GM23248 (cell line): ENCODE measurements around the gene MRPL42. TPM values are rescaled to one million over a fixed set of nuclear protein-coding genes. Genes with fewer than 3 reads are reported as not detected.
"Not testable (repeated sequence)": the region's sequence is repeated elsewhere in the genome, so short reads cannot be mapped to it uniquely, and the experiment has no call there.

Source experiments
- DNase-seq: peaks from one replicate; pipeline ENCODE4 v3.0.0-alpha.2; 2015
- H2AFZ ChIP-seq: fragments of 200-600 bp; sonication (generic); 2 replicates; pipeline ENCODE4 v1.6.1; 2016; ENCODE audit warnings: antibody characterized with exemption
- H3F3A ChIP-seq: fragments of 200-600 bp; sonication (generic); 2 replicates; pipeline ENCODE4 v1.6.1; 2016; ENCODE audit warnings: mild to moderate bottlenecking, antibody characterized with exemption, mixed run types; ENCODE audit not compliant: insufficient read depth
- H3K27ac ChIP-seq: fragments of 200-600 bp; sonication (generic); 2 replicates; pipeline ENCODE4 v1.5.1; 2016; ENCODE audit warnings: mild to moderate bottlenecking
- H3K27me3 ChIP-seq: fragments of 200-600 bp; sonication (generic); replicated peaks from 2 replicates; pipeline ENCODE4 v1.6.1; 2016; ENCODE audit warnings: mild to moderate bottlenecking; ENCODE audit not compliant: insufficient read depth
- H3K36me3 ChIP-seq: fragments of 200-600 bp; sonication (generic); 2 replicates; pipeline ENCODE4 v1.6.1; 2016; ENCODE audit warnings: low read depth, mild to moderate bottlenecking
- H3K4me1 ChIP-seq: fragments of 200-600 bp; sonication (generic); 2 replicates; pipeline ENCODE4 v1.6.1; 2016; ENCODE audit warnings: mild to moderate bottlenecking; ENCODE audit not compliant: insufficient read depth
- H3K4me2 ChIP-seq: fragments of 200-600 bp; sonication (generic); one replicate; pipeline ENCODE4 v1.6.1; 2016; ENCODE audit warnings: mild to moderate bottlenecking; ENCODE audit not compliant: unreplicated experiment
- H3K4me3 ChIP-seq: fragments of 200-600 bp; sonication (generic); 2 replicates; pipeline ENCODE4 v1.5.1; 2016; ENCODE audit warnings: mild to moderate bottlenecking
- H3K79me2 ChIP-seq: fragments of 200-600 bp; sonication (generic); 2 replicates; pipeline ENCODE4 v1.6.1; 2016; ENCODE audit warnings: mild to moderate bottlenecking; ENCODE audit not compliant: insufficient read depth
- H3K9ac ChIP-seq: fragments of 200-600 bp; sonication (generic); 2 replicates; pipeline ENCODE4 v1.6.1; 2016; ENCODE audit warnings: mild to moderate bottlenecking
- H3K9me2 ChIP-seq: fragments of 200-600 bp; sonication (generic); 2 replicates; pipeline ENCODE4 v1.6.1; 2016; ENCODE audit warnings: mixed run types, mild to moderate bottlenecking, moderate library complexity; ENCODE audit not compliant: insufficient read depth
- H3K9me3 ChIP-seq: fragments of 200-600 bp; sonication (generic); one replicate; pipeline ENCODE4 v1.6.1; 2017; ENCODE audit warnings: low read depth
- H4K20me1 ChIP-seq: fragments of 200-600 bp; sonication (generic); 2 replicates; pipeline ENCODE4 v1.6.0; 2016; ENCODE audit not compliant: insufficient read depth
- EZH2 ChIP-seq: fragments of 200-600 bp; sonication (generic); IDR thresholded peaks from 2 replicates; pipeline ENCODE4 v1.6.1; 2018; ENCODE audit warnings: antibody characterized with exemption, mild to moderate bottlenecking; ENCODE audit not compliant: insufficient read depth, poor library complexity, severe bottlenecking
- EZH2phosphoT487 ChIP-seq: fragments of 200-600 bp; sonication (generic); IDR thresholded peaks from 2 replicates; pipeline ENCODE4 v1.6.1; 2018; ENCODE audit warnings: antibody characterized with exemption, moderate library complexity, mild to moderate bottlenecking, low read depth; ENCODE audit not compliant: insufficient read depth
- WGBS, 2 experiments: methylation state at CpG; one replicate each; pipeline ENCODE4 v1.1.6; 2015 to 2017; ENCODE audit warnings: low lambda C conversion rate in 2 of 2, low coverage in 1 of 2; ENCODE audit errors: missing lambda C conversion rate in 2 of 2; 5-methylcytosine and 5-hydroxymethylcytosine counted together
- in situ Hi-C: fragments of 300-500 bp; cut with MboI; formaldehyde crosslinking; loops from 2 replicates; pipeline ENCODE4 v1.15.0; 2020
- polyA plus RNA-seq: library from polyadenylated mRNA; unstranded; fragments of >200 nt; fragmentation: Nextera tagmentation; extraction: Ambion mirVana; gene quantifications from 2 replicates; pipeline ENCODE4 v1.2.1, GENCODE V29; 2016
- total RNA-seq: library from RNA; depleted of rRNA; stranded (reverse); fragments of >200 nt; shearing (Covaris generic); gene quantifications from 2 replicates; pipeline ENCODE4 v1.2.3, GENCODE V29; 2014

MRPL42 gene
- total and polyA plus RNA-seq, 2 experiments from 2014 or later: 75.0 to 87.2 TPM

GRCh38 chr12:93429852-93430251, 37.5 kb upstream of the MRPL42 start:
- Histone ChIP-seq H3K79me2 (peaks cover 100% of the 10 kb centered on the region), H3K27me3 (no peaks in the 10 kb centered on the region), H3F3A (peaks cover 16% of the 10 kb centered on the region), H3K4me1 (peaks cover 45% of the 10 kb centered on the region), H3K27ac (no peak overlapping the region), H3K9ac (no peak overlapping the region), H3K36me3 (no peaks in the 10 kb centered on the region), H3K4me3 (no peak overlapping the region), H3K4me2 (no peak overlapping the region), H4K20me1 (peaks cover 14% of the 10 kb centered on the region; the same call in 1 of the 2 replicates), H3K9me3 (no peaks in the 10 kb centered on the region), H2AFZ (no peak overlapping the region), H3K9me2 (no peaks in the 10 kb centered on the region)
- DNase-seq: no peak
- WGBS, 2 experiments: 56% methylated on average over 1 of the region's 1 CpG
- in situ Hi-C loops: no loop called here
- TF ChIP-seq EZH2phosphoT487 (no peak), EZH2 (no peak)

DNA sequence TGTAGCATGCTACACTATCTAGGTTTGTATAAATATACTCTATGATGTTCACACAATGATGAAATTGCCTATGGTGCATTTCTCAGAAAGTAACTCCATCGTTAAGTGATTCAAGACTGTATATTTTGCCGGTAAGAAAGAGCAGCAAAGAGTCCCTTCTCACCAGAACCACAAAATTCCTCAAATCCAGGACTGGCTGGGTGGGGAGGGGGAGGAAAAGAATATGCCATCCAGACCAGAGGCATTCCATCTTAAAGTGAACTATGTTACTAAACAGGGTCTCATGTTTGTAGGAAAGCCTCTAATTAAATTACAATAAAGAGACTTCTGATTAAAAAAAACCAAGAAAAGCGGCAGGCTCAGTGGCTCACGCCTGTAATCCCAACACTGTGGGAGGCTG, 37.0 kb upstream of the MRPL42 start:
- Histone ChIP-seq H3K79me2 (peaks cover 100% of the 10 kb centered on the region), H3K4me2 (no peak overlapping the region), H3K36me3 (no peaks in the 10 kb centered on the region), H4K20me1 (peaks cover 14% of the 10 kb centered on the region; the same call in 1 of the 2 replicates), H3K9me2 (no peaks in the 10 kb centered on the region), H2AFZ (no peak overlapping the region), H3K27ac (no peak overlapping the region), H3K9ac (no peak overlapping the region), H3K4me3 (no peak overlapping the region), H3K9me3 (no peaks in the 10 kb centered on the region), H3K4me1 (peaks cover 42% of the 10 kb centered on the region), H3K27me3 (no peaks in the 10 kb centered on the region), H3F3A (peaks cover 16% of the 10 kb centered on the region)
- TF ChIP-seq EZH2phosphoT487 (no peak), EZH2 (no peak)
- 61 to 63% methylated on average over 4 of the region's 4 CpGs for WGBS, 2 experiments
- no peak for DNase-seq
- in situ Hi-C loops: no loop called here

- H3K4me2 ChIP-seq, in situ Hi-C loops, H3K9me3 ChIP-seq, H3K36me3 ChIP-seq, DNase-seq, H3K9ac ChIP-seq, H3K27ac ChIP-seq, H3K27me3 ChIP-seq, H3K9me2 ChIP-seq, H2AFZ ChIP-seq, H3K4me3 ChIP-seq: not testable (repeated sequence)
- Histone ChIP-seq H4K20me1 (peaks cover 15% of the 10 kb centered on the region; the same call in 1 of the 2 replicates), H3K79me2 (peaks cover 100% of the 10 kb centered on the region), H3K4me1 (peaks cover 40% of the 10 kb centered on the region), H3F3A (peaks cover 16% of the 10 kb centered on the region)
- 94 to 95% methylated on average over 6 of the region's 6 CpGs for WGBS, 2 experiments
These were observed 35.3 kb upstream of the MRPL42 start for GRCh38 chr12:93432031-93432430.

GRCh38 chr12:93434256-93434865, 33.0 kb upstream of the MRPL42 start:
- peak overlapping the region; percentile 22 for H3K27ac ChIP-seq
- peak; percentile 25 for DNase-seq
- no peak overlapping the region for H3K9ac ChIP-seq
- peaks cover 100% of the 10 kb centered on the region for H3K79me2 ChIP-seq
- no peaks in the 10 kb centered on the region for H3F3A ChIP-seq
- H3K9me3 ChIP-seq: no peaks in the 10 kb centered on the region
- H2AFZ ChIP-seq: no peak overlapping the region
- TF ChIP-seq EZH2phosphoT487 (no peak), EZH2 (no peak)
- H3K36me3 ChIP-seq: no peaks in the 10 kb centered on the region
- H3K9me2 ChIP-seq: no peaks in the 10 kb centered on the region
- peaks cover 33% of the 10 kb centered on the region for H3K4me1 ChIP-seq
- peak overlapping the region; percentile 52 for H3K4me2 ChIP-seq
- in situ Hi-C loops: no loop called here
- H4K20me1 ChIP-seq: peaks cover 31% of the 10 kb centered on the region; the same call in 1 of the 2 replicates
- H3K27me3 ChIP-seq: no peaks in the 10 kb centered on the region
- H3K4me3 ChIP-seq: no peak overlapping the region
- 52 to 53% methylated on average over 5 of the region's 5 CpGs for WGBS, 2 experiments
